HCT116 (cell line): ENCODE results near the gene TFAP2B. TPM values are rescaled to one million over a fixed set of nuclear protein-coding genes. Genes with fewer than 3 reads are reported as not detected.

ENCODE experiments used
- ATAC-seq: fragments of 200-7000 bp; cut with Tn5 transposase; 2 replicates; pipeline ENCODE4 v1.9.1; 2020; ENCODE audit warnings: mild to moderate bottlenecking, moderate library complexity
- BruUV-seq: library from RNA; stranded (reverse); fragments of 400-500 nt; replicated peaks from 2 replicates; lab custom pipeline; 2021; lab: Mats Ljungman, UMichigan
- CTCF ChIA-PET: fragments of 300-600 bp; sonication (Branson Sonifier 250); formaldehyde crosslinking; loops from one replicate; lab custom pipeline; 2021; ENCODE audit warnings: antibody characterized with exemption; lab: Charles Lee
- POLR2A ChIA-PET: fragments of 300-600, 350-600 bp; sonication (Branson Sonifier 250); formaldehyde crosslinking; loops from one replicate; lab custom pipeline; 2021; ENCODE audit warnings: antibody characterized with exemption; lab: Charles Lee
- RAD21 ChIA-PET, 2 experiments: fragments of 300-600 bp; sonication (Branson Sonifier 250); formaldehyde crosslinking; loops; one replicate each; lab custom pipeline; 2023; ENCODE audit warnings: low total read pairs in 2 of 2; ENCODE audit not compliant: uncharacterized antibody in 2 of 2, unreplicated experiment in 2 of 2, low non-redundant PET in 1 of 2; lab: Charles Lee
- DNase-seq: peaks from one replicate; pipeline ENCODE4 v3.0.0-alpha.2; 2010; ENCODE audit warnings: low read depth, low spot score
- H2AFZ ChIP-seq: fragments of 200-600 bp; shearing (Covaris generic), sonication (generic); 2 replicates; pipeline ENCODE4 v1.6.1; 2017; ENCODE audit warnings: low read depth, mixed run types, mixed read lengths, antibody characterized with exemption, low read length; ENCODE audit not compliant: poor library complexity, severe bottlenecking
- H3K27ac ChIP-seq: 2 replicates; pipeline ENCODE4 v1.5.1; 2012; ENCODE audit warnings: low read depth, low read length
- H3K27me3 ChIP-seq: fragments of 200-600 bp; sonication (generic); 2 replicates; pipeline ENCODE4 v1.6.1; 2016; ENCODE audit warnings: mixed run types, low read length, mixed read lengths; ENCODE audit not compliant: insufficient read depth
- H3K36me3 ChIP-seq, 2 experiments: fragments of 200-500 bp in 1 of 2; fragments of 200-600 bp in 1 of 2; sonication (Bioruptor generic) in 1 of 2; sonication (generic) in 1 of 2; 2 replicates each; pipeline versions ENCODE4 v1.5.1 to v1.6.1; 2014 to 2016; ENCODE audit warnings: low read length in 2 of 2, inconsistent platforms in 1 of 2, mixed read lengths in 1 of 2, mixed run types in 1 of 2; ENCODE audit not compliant: insufficient read depth in 2 of 2, control insufficient read depth in 1 of 2
- H3K4me1 ChIP-seq, 2 experiments: fragments of 200-600 bp in 1 of 2; sonication (generic) in 1 of 2; 2 replicates each; pipeline versions ENCODE4 v1.5.1 to v1.6.1; 2012 to 2017; ENCODE audit warnings: low read length in 2 of 2, inconsistent platforms in 1 of 2, mild to moderate bottlenecking in 1 of 2, mixed read lengths in 1 of 2, mixed run types in 1 of 2, moderate library complexity in 1 of 2; ENCODE audit not compliant: insufficient read depth in 2 of 2, control insufficient read depth in 1 of 2
- H3K4me2 ChIP-seq: fragments of 200-600 bp; sonication (generic); 2 replicates; pipeline ENCODE4 v1.6.1; 2017; ENCODE audit warnings: mixed run types, low read length, mixed read lengths
- H3K4me3 ChIP-seq, 2 experiments: fragments of 200-600 bp in 1 of 2; sonication (generic) in 1 of 2; replicated peaks in 1 of 2; 2 replicates each; pipeline ENCODE4 v1.5.1; 2011 to 2016; ENCODE audit warnings: low read length in 2 of 2, control low read depth in 1 of 2, low read depth in 1 of 2, mild to moderate bottlenecking in 1 of 2, mixed read lengths in 1 of 2, mixed run types in 1 of 2
- H3K79me2 ChIP-seq: fragments of 200-600 bp; sonication (generic); 2 replicates; pipeline ENCODE4 v1.6.1; 2017; ENCODE audit warnings: mild to moderate bottlenecking, mixed run types, low read length, moderate library complexity, mixed read lengths; ENCODE audit not compliant: insufficient read depth
- H3K9ac ChIP-seq: fragments of 200-600 bp; sonication (generic); 2 replicates; pipeline ENCODE4 v1.6.1; 2016; ENCODE audit warnings: low read length, mixed read lengths
- H3K9me2 ChIP-seq: fragments of 200-600 bp; sonication (generic), shearing (Covaris generic); 2 replicates; pipeline ENCODE4 v1.6.1; 2017; ENCODE audit warnings: mixed run types, mild to moderate bottlenecking, moderate library complexity; ENCODE audit not compliant: insufficient read depth
- H3K9me3 ChIP-seq, 2 experiments: fragments of 200-500 bp in 1 of 2; fragments of 200-600 bp in 1 of 2; sonication (Bioruptor generic) in 1 of 2; sonication (generic) in 1 of 2; 2 replicates each; pipeline ENCODE4 v1.6.1; 2014 to 2017; ENCODE audit warnings: low read length in 2 of 2, mixed read lengths in 2 of 2, inconsistent platforms in 1 of 2, low read depth in 1 of 2, mild to moderate bottlenecking in 1 of 2, mixed run types in 1 of 2, moderate library complexity in 1 of 2; ENCODE audit not compliant: control insufficient read depth in 1 of 2, insufficient read depth in 1 of 2
- H4K20me1 ChIP-seq: fragments of 200-600 bp; sonication (generic), shearing (Covaris generic); 2 replicates; pipeline ENCODE4 v1.6.1; 2017; ENCODE audit warnings: mixed run types, mild to moderate bottlenecking, moderate library complexity; ENCODE audit not compliant: insufficient read depth
- CEBPB ChIP-seq: IDR thresholded peaks from 2 replicates; pipeline ENCODE4 v1.6.1; 2012; ENCODE audit warnings: low read depth
- EGR1 ChIP-seq: IDR thresholded peaks from 2 replicates; pipeline ENCODE4 v1.6.1; 2012; ENCODE audit warnings: low read depth
- EZH2 ChIP-seq: fragments of 200-600 bp; sonication (generic); IDR thresholded peaks from 2 replicates; pipeline ENCODE4 v1.6.1; 2017; ENCODE audit warnings: antibody characterized with exemption, mixed run types
- POLR2AphosphoS5 ChIP-seq: IDR thresholded peaks from 2 replicates; pipeline ENCODE4 v1.6.1; 2011; ENCODE audit warnings: mild to moderate bottlenecking, low read depth, low read length, moderate library complexity
- SRF ChIP-seq: IDR thresholded peaks from 2 replicates; pipeline ENCODE4 v1.6.1; 2012; ENCODE audit warnings: low read depth
- ZFX ChIP-seq: fragments of 450-650 bp; IDR thresholded peaks from 2 replicates; pipeline ENCODE4 v1.6.1; 2017
- ZNF274 ChIP-seq: fragments of 200-500 bp; sonication (Bioruptor generic); IDR thresholded peaks from 2 replicates; pipeline ENCODE4 v1.6.1; 2014; ENCODE audit warnings: mild to moderate bottlenecking, low read depth, low read length, inconsistent platforms
- intact Hi-C: fragments of 100-400 bp; cut with micrococcal nuclease; formaldehyde crosslinking; loops from 2 replicates; pipeline ENCODE4 v1.10.0; 2022
- total RNA-seq: library from RNA; stranded (reverse); gene quantifications from one replicate; pipeline ENCODE4 v1.2.1, GENCODE V29; 2021; ENCODE audit not compliant: unreplicated experiment
- TF ChIP-seq, protein P1 (sequence below): IDR thresholded peaks from 2 replicates; pipeline ENCODE4 v1.6.1; 2012; ENCODE audit warnings: low read depth
- TF ChIP-seq, protein P2 (sequence below): IDR thresholded peaks from 2 replicates; pipeline ENCODE4 v1.6.1; 2012

The TFAP2B gene
- total RNA-seq, 1 experiment from 2014 or later: not detected

DNA sequence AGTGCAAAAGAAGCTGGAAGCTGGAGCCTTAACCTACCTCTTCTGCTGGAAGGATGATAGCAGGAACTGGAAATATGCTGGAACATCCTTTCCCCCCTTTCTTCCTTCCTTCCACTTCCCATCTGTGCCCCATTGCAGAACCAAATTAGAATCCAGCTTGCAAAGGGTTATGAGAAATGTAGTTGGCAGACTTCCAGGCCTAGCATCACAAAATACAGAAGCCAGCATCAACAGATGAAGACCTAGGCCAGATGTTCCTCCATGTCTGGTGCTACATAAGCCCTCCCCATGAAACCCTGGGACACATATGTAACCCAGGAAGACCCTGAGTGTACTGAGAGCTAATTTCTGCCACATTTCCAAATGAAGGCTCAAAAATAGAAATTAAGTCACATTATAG lies 40.0 kb upstream of the TFAP2B start (continued):
- TF ChIP-seq, protein P1, sequence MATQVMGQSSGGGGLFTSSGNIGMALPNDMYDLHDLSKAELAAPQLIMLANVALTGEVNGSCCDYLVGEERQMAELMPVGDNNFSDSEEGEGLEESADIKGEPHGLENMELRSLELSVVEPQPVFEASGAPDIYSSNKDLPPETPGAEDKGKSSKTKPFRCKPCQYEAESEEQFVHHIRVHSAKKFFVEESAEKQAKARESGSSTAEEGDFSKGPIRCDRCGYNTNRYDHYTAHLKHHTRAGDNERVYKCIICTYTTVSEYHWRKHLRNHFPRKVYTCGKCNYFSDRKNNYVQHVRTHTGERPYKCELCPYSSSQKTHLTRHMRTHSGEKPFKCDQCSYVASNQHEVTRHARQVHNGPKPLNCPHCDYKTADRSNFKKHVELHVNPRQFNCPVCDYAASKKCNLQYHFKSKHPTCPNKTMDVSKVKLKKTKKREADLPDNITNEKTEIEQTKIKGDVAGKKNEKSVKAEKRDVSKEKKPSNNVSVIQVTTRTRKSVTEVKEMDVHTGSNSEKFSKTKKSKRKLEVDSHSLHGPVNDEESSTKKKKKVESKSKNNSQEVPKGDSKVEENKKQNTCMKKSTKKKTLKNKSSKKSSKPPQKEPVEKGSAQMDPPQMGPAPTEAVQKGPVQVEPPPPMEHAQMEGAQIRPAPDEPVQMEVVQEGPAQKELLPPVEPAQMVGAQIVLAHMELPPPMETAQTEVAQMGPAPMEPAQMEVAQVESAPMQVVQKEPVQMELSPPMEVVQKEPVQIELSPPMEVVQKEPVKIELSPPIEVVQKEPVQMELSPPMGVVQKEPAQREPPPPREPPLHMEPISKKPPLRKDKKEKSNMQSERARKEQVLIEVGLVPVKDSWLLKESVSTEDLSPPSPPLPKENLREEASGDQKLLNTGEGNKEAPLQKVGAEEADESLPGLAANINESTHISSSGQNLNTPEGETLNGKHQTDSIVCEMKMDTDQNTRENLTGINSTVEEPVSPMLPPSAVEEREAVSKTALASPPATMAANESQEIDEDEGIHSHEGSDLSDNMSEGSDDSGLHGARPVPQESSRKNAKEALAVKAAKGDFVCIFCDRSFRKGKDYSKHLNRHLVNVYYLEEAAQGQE: no peak
- TF ChIP-seq CEBPB (no peak), POLR2AphosphoS5 (no peak), SRF (no peak)
- TF ChIP-seq, all 23 proteins: peak for 0

DNA sequence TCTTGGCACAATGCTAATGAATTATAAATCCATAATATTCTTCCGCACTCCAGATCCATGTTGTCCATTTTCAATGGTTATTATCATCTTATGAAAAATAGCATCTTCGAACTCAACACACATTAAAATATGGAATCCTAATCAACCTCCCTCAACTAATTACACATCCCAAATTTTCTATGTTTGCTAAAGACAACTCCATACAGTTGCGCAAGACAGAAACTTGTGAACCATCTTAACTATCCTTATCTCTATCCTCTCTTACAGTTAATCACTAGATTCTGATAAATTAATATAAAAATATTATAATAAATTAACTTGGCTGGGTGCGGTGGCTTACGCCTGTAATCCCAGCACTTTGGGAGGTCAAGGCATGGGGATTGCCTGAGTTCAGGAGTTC lies 38.3 kb upstream of the TFAP2B start:
- no peak for ATAC-seq
- no TSS peak for BruUV-seq
- Histone ChIP-seq H3K27ac (no peak overlapping the region), H3K4me2 (no peak overlapping the region), H3K27me3 (no peaks in the 10 kb centered on the region), H3K36me3 (no peaks in the 10 kb centered on the region), H2AFZ (no peak overlapping the region), H3K4me3 (no peak overlapping the region), H3K9me2 (no peaks in the 10 kb centered on the region), H3K4me1 (no peaks in the 10 kb centered on the region), H4K20me1 (no peaks in the 10 kb centered on the region), H3K9ac (no peak overlapping the region), H3K9me3 (peaks cover 0 to 6% of the 10 kb centered on the region in 2 experiments; a peak in 2 of 4 replicates), H3K79me2 (no peaks in the 10 kb centered on the region)
- CTCF ChIA-PET: no interaction called here
- POLR2A ChIA-PET: no interaction called here
- RAD21 ChIA-PET: no interaction called here
- no peak for DNase-seq
- intact Hi-C loops: no loop called here
- TF ChIP-seq ZFX (no peak), EZH2 (no peak), EGR1 (no peak), SRF (no peak), ZNF274 (no peak)
- TF ChIP-seq, protein P2, sequence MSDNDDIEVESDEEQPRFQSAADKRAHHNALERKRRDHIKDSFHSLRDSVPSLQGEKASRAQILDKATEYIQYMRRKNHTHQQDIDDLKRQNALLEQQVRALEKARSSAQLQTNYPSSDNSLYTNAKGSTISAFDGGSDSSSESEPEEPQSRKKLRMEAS: no peak
